ENCODE results near the gene NUDC. TPM values are rescaled to one million over a fixed set of nuclear protein-coding genes. Genes with fewer than 3 reads are reported as not detected.
"Not testable (repeated sequence)": the region's sequence is repeated elsewhere in the genome, so short reads cannot be mapped to it uniquely, and the experiment has no call there.

Gene NUDC
- total and polyA plus RNA-seq, 10 of the 15 experiments (the other 5 are each of a cell fraction or from before 2014, with no cell fraction given), result 5.5 to 227 (median 67.4) TPM

GRCh38 chr1:26986658-26987057, 65.1 kb downstream of the NUDC start (continued):
- TF ChIP-seq, protein P1, sequence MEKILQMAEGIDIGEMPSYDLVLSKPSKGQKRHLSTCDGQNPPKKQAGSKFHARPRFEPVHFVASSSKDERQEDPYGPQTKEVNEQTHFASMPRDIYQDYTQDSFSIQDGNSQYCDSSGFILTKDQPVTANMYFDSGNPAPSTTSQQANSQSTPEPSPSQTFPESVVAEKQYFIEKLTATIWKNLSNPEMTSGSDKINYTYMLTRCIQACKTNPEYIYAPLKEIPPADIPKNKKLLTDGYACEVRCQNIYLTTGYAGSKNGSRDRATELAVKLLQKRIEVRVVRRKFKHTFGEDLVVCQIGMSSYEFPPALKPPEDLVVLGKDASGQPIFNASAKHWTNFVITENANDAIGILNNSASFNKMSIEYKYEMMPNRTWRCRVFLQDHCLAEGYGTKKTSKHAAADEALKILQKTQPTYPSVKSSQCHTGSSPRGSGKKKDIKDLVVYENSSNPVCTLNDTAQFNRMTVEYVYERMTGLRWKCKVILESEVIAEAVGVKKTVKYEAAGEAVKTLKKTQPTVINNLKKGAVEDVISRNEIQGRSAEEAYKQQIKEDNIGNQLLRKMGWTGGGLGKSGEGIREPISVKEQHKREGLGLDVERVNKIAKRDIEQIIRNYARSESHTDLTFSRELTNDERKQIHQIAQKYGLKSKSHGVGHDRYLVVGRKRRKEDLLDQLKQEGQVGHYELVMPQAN (conservative IDR thresholded peaks at IDR 0.05), result no peak
- no peak for TF ChIP-seq CHD2 (IDR thresholded peaks at IDR 0.05; ENCODE audit: borderline replicate concordance, low read depth, low read length)
- TF ChIP-seq MXI1 (IDR thresholded peaks at IDR 0.05; ENCODE audit: low read depth, low read length), result no peak
- TF ChIP-seq RCOR1 (conservative IDR thresholded peaks at IDR 0.05; ENCODE audit: low read depth, low read length), result no peak
- no peak for TF ChIP-seq NFIC (IDR thresholded peaks at IDR 0.05; ENCODE audit: low read depth, low read length)
- no peak for TF ChIP-seq STAT3 (IDR thresholded peaks at IDR 0.05; ENCODE audit: low read depth, low read length)
- TF ChIP-seq, protein P2, sequence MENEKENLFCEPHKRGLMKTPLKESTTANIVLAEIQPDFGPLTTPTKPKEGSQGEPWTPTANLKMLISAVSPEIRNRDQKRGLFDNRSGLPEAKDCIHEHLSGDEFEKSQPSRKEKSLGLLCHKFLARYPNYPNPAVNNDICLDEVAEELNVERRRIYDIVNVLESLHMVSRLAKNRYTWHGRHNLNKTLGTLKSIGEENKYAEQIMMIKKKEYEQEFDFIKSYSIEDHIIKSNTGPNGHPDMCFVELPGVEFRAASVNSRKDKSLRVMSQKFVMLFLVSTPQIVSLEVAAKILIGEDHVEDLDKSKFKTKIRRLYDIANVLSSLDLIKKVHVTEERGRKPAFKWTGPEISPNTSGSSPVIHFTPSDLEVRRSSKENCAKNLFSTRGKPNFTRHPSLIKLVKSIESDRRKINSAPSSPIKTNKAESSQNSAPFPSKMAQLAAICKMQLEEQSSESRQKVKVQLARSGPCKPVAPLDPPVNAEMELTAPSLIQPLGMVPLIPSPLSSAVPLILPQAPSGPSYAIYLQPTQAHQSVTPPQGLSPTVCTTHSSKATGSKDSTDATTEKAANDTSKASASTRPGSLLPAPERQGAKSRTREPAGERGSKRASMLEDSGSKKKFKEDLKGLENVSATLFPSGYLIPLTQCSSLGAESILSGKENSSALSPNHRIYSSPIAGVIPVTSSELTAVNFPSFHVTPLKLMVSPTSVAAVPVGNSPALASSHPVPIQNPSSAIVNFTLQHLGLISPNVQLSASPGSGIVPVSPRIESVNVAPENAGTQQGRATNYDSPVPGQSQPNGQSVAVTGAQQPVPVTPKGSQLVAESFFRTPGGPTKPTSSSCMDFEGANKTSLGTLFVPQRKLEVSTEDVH (IDR thresholded peaks at IDR 0.05; ENCODE audit: low read depth, partially characterized antibody), result no peak
- no peak for TF ChIP-seq HDGF (IDR thresholded peaks at IDR 0.05)

- ChIA-PET POLR2A (interaction anchor here (0.8 kb wide), 1 partner anchor 17 kb away, joined by 3 read pairs; no protein-coding TSS in a partner anchor), RAD21 (ENCODE audit: unreplicated experiment) (interaction anchor here (0.8 kb wide), 1 partner anchor 56 kb away, joined by 3 read pairs; no protein-coding TSS in a partner anchor), CTCF (interaction anchor here (0.6 kb wide), 1 partner anchor 20 kb away, joined by 3 read pairs; no protein-coding TSS in a partner anchor), SMC1A (ENCODE audit: uncharacterized antibody, unreplicated experiment) (interaction anchor here (0.9 kb wide), 1 partner anchor 8 kb away, joined by 4 read pairs; no protein-coding TSS in a partner anchor)
- DNase-seq (ENCODE audit: low read depth, low spot score); ATAC-seq; H4K20me1 ChIP-seq (ENCODE audit: control insufficient read depth, insufficient read depth); H3K79me2 ChIP-seq (ENCODE audit: control insufficient read depth, insufficient read depth, low read length); H3K4me3 ChIP-seq; FAIRE-seq; H3K27ac ChIP-seq (ENCODE audit: control insufficient read depth, insufficient read depth); H3K36me3 ChIP-seq (ENCODE audit: control insufficient read depth in 2 of 2, insufficient read depth in 2 of 2, low read length in 1 of 2); intact Hi-C loops (cut with micrococcal nuclease; ENCODE audit: unreplicated experiment); H3K9me3 ChIP-seq (replicated peaks; ENCODE audit: control insufficient read depth, insufficient read depth, low read length); H3K4me1 ChIP-seq (ENCODE audit: control insufficient read depth, insufficient read depth, low read length); BruUV-seq (replicated peaks); H3K4me2 ChIP-seq (ENCODE audit: control insufficient read depth, insufficient read depth); H2AFZ ChIP-seq (ENCODE audit: control insufficient read depth, low read depth, low read length); H3K27me3 ChIP-seq (replicated peaks in 1 of 2; ENCODE audit: control insufficient read depth in 2 of 2, insufficient read depth in 2 of 2, low read length in 1 of 2); in situ Hi-C loops (cut with MboI); H3K9ac ChIP-seq (ENCODE audit: control insufficient read depth, insufficient read depth, low read length): not testable (repeated sequence)
- WGBS (ENCODE audit: insufficient coverage, insufficient replicate concordance, low lambda C conversion rate, missing lambda C conversion rate), result 41% methylated on average over 11 of the region's 12 CpGs
Measured at GRCh38 chr1:26989403-26990109, 68.0 kb downstream of the NUDC start.

Measured in GM12878 (cell line).